SKM-1 (cell line): ENCODE results near the gene DUOXA2.

Experiments used
- DNase-seq: peaks from one replicate; lab custom pipeline; 2025; ENCODE audit not compliant: unreplicated experiment; lab: John Stamatoyannopoulos, UW

Gene DUOXA2

DNA sequence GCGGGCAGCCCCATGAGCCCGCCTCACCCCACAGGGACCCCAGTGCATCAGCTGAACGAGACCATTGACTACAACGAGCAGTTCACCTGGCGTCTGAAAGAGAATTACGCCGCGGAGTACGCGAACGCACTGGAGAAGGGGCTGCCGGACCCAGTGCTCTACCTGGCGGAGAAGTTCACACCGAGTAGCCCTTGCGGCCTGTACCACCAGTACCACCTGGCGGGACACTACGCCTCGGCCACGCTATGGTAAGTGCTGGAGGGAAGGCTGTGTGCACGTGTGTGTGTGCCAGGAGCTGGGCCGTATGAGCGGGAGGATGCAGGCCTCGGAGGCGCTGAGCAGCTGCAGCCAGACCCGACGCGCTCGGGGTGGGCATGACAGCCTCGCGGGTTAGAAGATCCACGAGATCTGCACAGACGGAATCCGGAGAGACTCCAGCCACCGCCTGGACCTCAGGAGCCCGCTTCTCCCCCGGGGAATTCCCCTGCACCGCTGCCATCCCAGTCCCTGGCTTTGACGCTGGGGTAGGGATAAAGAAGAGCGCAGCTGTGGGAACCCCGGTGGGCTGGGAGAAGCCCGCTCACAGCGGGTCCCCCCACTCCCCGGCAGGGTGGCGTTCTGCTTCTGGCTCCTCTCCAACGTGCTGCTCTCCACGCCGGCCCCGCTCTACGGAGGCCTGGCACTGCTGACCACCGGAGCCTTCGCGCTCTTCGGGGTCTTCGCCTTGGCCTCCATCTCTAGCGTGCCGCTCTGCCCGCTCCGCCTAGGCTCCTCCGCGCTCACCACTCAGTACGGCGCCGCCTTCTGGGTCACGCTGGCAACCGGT is 2.6 kb downstream of the DUOXA2 start:
- DNase-seq, result no peak

DNA sequence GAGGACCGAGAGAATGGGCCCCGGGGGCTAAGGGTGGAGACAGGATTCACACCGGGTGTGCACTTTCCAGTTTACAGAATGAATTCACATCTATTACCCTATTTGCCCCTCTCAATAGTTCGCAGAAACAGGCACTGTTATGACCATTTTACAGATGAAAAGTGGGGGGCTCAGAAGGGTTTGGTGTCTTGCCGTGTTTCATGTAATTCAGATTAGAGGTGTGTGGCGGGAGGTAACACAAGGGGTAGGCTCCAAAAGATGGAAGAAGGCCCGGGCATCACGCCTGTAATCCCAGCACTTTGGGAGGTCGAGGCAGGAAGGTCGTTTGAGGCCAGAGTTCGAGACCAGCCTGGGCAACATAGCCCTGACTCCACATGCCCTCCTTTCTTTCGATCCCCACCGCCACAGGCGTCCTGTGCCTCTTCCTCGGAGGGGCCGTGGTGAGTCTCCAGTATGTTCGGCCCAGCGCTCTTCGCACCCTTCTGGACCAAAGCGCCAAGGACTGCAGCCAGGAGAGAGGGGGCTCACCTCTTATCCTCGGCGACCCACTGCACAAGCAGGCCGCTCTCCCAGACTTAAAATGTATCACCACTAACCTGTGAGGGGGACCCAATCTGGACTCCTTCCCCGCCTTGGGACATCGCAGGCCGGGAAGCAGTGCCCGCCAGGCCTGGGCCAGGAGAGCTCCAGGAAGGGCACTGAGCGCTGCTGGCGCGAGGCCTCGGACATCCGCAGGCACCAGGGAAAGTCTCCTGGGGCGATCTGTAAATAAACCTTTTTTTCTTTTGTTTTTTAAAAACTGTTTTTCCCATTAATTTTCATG is 3.4 kb downstream of the DUOXA2 start:
- DNase-seq, result no peak

DNA sequence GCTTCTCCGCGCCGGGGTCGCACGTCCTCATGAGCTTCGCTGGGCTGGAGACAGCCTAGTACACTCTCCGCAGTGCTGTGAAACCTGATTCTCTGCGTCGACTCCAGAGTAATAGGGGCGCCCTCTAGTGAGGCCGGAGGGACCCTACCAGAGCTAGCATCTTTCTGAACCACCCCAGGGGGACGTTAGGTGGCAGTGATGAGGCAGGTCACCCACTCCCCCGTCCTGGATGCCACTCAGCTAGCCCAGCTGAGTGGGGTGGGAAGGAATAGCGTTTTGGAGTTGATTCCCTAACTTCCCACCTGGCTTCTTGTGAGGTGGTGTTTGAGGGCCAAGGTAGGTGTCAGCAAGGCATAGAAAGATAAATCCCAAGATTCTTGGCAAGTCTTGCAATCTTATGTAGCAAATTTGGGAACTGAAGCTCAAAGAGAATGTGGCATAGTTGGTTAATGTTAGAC is 4.0 kb downstream of the DUOXA2 start:
- DNase-seq, result peak; percentile 89

DNA sequence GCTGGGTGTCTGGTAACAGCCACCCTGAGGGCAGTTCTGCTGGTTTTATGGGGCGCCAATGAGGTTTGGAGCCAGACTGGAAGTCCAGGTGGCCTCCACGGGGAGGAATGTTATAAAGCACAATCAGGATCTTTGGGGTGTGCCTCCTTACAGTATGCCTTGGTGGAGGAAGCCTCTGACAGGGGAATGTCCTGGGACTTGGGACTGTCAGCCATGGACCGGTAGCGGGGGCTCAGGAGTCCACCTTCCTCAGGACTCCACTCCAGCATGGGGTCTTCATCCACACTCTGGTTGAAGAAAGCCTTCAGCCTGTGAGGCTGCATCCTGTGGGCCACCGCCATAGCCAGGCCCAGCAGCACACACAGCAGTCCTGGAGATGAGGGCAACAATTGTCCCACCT is 4.9 kb downstream of the DUOXA2 start:
- no peak for DNase-seq

DNA sequence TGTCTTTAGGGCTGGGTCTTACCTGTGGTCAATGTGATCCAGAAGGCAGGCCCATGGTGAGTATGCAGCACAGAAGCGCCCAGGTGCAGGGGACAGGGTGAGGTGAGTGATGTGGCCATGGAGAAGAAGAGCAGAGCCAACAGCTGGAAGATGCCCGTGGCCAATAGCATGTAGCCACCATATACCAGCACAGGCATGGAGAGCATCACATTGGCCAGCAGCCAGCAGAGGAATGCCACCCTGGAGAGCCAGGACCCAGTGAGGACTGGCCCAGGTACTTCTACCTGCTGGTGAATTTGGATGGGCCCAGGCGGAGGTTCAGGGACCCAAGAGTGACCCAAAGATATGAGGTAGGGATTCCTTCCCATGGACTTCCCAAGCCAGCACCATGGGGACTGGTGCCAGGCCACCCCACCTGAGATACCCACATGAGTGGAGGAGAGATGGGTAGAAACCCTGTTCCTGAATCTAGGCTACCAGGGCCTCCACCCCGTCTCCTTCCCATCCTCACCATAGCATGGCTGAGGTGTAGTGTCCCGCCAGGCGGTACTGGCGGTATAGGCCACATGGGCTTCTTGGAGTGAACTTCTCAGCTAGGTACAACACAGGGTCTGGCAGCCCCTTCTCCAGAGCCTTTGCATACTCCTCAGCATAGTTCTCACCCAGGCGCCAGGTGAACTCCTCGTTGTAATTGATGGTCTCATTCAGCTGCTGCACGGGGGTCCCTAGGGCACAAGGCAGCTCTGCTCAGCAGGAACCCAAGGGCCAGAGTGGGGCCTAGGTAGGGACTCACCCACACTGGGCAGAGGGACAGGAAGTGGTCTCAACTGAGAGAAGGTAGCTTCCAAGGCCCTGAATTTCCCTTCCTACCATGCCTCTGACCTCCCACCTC is 6.2 kb downstream of the DUOXA2 start:
- no peak for DNase-seq

DNA sequence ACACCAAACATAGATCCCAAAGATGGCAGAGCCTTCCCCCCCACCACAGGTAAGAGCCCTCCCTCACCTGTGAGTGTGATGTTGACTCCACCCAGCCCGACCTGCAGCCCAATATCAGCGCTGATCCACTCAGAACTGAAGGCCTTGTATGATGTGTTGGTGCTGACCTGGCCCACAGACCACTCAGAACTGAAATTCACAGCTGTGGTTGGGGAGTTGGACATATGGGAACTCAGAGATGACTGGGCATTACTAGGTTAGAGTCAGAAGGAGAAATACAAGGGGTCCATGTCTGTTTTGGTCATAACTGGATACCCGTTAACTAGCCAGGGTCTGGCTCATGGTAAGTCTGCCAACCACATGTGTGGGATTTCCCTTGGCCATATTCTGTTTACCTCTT is 6.9 kb downstream of the DUOXA2 start:
- DNase-seq, result no peak

DNA sequence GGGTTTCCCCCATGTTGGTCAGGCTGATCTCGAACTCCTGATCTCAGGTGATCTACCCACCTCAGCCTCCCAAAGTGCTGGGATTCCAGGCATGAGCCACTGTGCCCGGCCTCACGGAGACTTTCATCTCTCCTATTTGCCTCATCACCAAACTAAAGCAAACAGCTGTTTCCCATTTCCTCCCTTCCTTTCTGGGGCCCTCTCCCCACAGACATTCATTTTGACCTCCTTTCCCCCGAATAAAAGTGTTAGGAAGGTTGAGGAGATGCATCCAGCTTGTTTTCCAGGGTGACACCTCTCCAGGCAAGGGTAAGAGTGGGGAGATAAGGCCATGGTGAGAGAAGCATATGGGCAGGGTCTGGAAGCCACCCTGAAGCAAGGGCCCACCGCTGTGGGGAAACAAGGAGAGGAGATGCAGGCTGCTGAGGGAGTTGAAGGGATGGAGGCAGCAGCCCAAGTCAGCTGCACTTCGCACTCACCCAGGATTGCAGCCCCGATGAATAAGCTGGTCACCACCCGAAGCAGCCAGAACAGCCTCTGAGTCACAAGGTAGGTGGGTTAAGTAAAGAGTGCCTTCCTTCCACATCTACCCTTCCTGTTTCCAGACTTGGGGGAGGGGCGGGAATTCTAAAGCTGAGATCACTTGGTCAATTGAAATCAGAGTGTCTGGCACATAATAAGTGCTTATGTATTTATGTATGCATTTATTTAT is 7.7 kb downstream of the DUOXA2 start:
- no peak for DNase-seq

DNA sequence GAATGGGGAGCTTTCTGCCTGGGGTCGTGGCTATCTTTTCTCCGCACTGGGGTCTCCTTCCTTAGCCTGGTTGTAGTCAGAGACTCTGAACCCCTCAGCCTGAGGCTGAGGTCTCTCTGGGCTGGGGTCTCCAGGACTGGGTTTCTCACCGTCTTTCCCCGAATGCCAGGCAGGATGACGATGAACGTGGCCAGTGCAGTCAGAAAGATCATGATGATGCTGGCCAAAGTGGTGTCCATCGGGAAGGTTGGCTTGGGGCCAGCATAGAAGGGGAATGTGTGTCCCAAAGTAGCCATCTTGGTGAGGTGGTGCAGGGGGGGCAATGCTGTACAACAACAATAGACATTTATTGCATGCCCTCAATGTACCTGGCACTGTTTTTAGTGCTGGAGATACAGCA is 8.6 kb downstream of the DUOXA2 start:
- DNase-seq, result no peak

DNA sequence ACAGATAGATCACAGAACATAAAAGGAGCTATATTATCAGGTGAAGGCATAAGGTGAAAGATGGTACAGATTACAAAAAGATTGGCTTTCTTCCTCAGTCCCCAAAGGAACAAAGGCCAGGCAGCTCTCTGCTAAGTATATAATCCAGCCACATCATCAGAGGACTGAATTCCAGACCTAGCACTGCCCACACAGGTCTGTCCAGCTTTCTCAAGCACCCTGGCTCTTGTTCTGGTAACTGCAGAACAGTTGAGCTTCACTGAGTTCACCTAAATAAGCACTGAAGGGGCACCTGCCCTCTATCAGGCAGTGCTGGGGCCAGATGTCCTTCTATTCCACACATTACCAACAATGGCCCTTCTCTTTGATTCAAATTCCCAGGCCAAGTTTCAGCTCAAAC is 9.3 kb downstream of the DUOXA2 start:
- DNase-seq, result no peak

DNA sequence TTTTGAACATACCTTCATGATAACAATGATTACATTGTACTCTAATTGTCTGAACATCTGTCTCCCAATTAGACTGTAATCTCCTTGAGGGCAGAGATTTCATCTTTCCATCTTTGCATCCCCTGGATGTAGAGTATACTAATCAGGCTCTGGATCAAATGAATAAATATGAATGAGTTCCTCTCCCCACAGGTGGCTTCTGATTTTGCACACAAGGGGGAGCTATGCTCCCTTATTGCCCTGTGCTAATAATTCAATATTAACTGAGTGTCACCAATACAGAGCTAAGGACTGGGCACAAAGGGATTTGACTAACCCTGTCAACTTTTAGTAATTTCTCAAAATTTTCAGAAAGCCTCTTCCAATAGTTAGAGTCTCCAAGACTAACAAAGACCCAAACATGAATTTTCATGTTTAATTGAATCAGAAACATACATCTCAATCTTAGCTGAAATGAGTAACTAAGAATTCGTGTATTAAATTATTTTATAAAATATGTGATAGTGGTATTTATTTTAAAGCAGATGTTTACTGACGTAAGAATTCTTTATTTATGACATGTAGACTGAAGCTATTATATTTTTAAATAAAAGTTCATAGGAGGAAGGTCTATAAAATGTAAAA is 12.5 kb downstream of the DUOXA2 start:
- no peak for DNase-seq

DNA sequence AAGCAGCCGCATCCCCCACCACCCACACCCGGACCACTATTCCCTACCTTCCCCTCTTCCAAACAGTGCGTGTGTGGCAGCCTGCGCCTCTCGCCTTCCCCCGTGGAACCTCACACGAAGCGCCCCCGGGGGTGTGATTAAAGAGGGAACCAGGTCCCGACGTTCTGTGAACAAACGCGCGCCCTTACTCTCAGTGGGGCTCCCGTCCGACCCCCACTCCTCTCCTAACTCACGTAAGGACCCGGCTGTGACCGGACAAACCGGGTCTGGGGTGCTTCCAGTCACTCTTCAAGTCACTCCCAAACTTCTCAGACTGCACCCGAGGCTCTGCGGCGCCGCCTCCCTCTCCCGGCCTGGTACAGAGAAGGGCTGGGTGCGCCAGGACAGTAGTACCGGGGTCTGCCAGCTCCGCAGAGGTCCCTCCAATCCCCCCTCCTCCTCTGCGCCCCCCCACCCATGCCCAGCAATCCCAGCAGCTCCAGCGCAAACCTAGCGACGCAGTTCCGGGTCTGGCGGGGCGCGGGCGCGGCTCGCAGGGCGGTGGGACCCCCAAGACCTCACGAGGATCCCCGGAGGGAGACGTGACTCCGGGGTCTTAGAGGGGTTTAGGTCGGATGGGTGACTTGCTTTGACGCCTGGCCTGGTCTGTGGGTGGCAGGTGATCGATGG is 15.0 kb downstream of the DUOXA2 start:
- DNase-seq, result no peak

DNA sequence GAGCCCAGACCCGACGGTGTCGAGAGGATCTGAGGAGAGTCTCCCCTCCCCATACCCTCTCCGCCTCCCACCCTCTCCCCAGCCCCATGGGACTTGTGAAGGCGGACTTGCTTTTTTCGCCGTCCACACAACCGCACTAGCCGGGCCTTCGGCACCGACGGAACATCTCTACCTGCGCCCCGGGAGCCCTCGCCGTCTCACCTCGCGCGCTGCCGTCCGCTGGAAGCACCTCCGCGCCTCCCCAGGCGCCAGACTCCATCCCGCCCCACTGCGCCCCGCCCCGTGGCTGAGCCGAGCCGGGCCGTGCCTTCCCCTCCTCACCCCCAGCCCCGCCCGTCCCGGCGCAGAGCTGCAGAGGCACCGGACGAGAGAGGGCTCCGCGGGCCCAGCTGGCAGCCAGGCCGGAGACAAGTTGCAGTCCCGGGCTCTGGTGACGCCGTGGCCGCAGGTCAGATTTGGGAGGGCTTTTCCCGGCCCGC is 15.6 kb downstream of the DUOXA2 start, which contains the start of the genes DUOX1 and DUOXA1:
Gene DUOX1, plus strand, starts transcription at position 344 of the 479 bp plus-strand sequence. CDS start 1,973 bp downstream, outside the sequence.
Gene DUOXA1, minus strand, starts transcription at position 229 of the 479 bp plus-strand sequence. CDS start 6,865 bp downstream, outside the sequence.
- no peak for DNase-seq

DNA sequence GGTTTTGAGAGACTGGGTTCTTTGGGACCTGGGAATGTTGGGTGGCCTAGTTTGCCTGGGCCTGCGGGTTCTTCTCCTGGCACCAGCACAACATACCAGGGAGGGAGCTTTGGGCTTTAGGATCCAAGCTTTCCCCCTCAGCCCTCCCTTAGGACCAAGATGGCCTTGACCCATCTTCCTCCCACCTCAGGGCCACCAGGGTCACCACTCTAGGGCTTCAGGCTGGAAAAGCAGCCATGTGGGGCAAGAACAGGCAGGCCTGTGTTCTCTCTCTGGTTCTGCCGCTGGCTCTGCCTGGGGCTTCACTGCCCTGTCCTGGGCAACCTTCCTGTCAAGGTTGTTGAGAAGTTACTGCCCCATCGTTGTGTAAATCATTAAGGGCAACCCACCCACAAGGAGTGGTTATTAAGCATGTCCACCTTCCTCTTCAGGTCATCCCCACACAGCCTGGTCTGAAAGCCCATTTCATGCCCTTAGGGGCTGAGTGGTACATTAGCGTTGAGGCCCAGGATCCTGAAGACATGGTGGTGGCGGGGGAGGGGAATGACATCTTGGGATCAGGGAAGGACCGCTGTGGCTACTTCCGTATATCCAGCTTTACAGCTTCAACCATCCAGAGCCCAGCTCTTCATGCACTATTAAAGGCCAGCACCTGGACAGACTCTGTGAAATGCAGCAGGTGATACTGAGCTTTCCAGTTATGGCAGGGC is 16.3 kb downstream of the DUOXA2 start:
- no peak for DNase-seq

DNA sequence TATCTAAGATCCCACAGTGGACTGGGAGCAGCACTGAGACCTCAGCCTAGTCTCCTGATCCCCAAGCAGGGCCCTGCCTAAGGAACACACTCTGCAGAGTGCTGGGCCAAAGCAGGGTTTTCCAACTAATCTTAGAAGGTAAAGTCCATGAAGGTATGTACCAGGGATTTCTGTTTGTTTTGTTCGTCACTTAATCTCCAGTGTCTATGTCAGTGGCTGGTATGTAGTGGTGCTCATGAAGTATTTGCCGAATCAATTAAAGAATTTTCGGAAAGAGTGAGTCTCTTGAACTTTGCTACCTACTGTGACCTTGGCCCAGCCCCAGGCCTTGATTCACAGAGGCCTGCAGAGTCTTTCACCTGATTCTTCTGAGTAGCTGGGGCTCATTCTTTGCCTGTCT is 17.4 kb downstream of the DUOXA2 start:
- no peak for DNase-seq

DNA sequence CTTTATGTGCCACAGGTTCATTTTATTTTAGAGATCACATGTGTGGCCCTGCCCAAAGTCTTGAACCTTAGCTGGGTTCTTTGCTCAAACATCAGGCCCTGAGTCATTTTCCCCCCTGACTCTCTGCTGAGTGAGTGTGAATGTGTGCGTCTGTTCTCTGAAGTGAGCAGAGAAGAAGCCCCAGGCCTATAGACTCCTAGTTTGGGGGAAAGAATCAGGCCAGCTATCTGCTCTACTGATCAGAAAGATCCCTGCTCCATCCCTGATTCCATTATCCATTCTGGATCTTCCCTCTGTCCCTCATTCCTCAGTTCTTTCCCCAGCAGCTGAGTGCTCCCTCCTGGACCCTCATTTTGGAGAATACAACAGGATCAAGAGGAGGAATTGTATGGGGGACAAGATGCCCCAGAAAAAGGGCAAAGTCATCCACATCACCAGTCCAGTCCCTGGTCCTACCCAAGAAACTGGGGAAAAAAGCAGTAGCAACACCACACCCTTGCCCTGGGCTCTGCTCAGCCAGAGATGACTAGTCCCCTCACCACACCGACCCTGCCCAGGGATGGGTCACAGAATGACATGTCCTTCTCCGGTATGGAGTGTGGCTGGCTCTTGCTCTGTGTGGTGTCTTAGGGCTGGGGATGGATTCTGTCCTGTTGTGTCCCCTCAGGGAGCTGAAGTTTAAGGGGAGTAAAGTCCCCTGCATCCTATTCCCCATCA is 18.9 kb downstream of the DUOXA2 start:
- no peak for DNase-seq

DNA sequence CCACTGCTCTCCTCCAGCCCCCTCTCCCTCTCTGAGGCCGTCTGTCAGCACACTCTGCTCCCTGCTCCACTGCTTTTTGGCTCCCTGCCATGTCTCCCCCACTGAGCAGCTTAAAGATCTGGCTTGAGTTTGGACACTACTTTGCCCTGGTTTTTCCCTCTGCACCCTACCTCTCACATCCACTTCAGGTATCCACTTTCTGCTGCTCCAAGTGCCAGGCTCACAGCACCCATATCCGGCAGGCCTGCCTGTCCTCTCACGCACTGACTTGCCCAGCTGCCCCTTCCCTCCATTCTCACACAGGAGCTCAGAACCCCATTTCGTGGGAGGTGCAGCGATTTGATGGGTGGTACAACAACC is 19.4 kb downstream of the DUOXA2 start:
- DNase-seq, result no peak

DNA sequence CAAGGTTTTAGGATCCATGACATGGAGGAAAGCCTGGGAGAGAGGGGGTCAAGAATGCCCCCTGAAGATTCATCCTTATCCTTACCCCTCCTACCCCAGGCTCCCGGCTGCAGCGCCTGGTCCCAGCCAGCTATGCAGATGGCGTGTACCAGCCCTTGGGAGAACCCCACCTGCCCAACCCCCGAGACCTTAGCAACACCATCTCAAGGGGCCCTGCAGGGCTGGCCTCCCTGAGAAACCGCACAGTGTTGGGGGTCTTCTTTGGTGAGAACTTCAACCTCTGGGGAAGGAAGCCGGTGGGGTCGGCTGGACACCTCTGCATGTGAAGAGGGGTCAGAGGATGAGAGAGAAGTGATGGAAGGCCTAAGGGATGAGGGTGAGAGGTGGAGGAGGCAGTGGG is 19.9 kb downstream of the DUOXA2 start:
- DNase-seq, result no peak
